GM12892 (cell line): ENCODE measurements around the gene PARD3.

Experiments
- POLR2A ChIP-seq: IDR thresholded peaks from 2 replicates; pipeline ENCODE4 v1.6.1; 2011; ENCODE audit warnings: low read depth, low read length, control low read depth
- POLR2AphosphoS5 ChIP-seq: IDR thresholded peaks from 2 replicates; pipeline ENCODE4 v1.6.1; 2011; ENCODE audit warnings: low read depth, low read length, control low read depth

DNA sequence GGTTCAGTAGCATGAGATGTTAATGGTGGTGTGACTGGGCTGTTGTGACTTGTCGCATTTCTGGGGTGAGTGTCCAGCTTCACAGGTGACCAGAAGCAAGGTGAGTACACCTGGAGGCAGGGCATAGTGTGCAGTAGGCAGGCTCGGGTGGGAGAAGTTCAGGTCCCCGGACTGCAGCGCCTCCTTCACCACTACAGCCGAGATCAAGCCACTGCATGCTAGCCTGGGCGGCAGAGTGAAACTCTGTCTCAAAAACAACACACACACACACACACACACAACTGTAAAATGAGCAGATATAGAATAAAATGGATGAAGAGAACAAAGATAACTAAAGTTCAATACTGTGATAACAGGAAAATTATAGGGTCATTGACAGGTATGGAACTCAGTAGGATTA, 11.1 kb upstream of the PARD3 start:
- TF ChIP-seq POLR2A = no peak
- TF ChIP-seq POLR2AphosphoS5 = no peak
